GM12864 (cell line): ENCODE measurements around the gene ARPC1A.
A peak's percentile ranks its signal among the peaks of the same experiment; 100 is the strongest.
"Not testable (repeated sequence)": the region's sequence is repeated elsewhere in the genome, so short reads cannot be mapped to it uniquely, and the experiment has no call there.

ENCODE experiments used
- DNase-seq: peaks from one replicate; pipeline ENCODE4 v3.0.0-alpha.2; 2011; ENCODE audit warnings: low read depth
- H3K4me3 ChIP-seq: 2 replicates; pipeline ENCODE4 v1.5.1; 2011; ENCODE audit warnings: mild to moderate bottlenecking, low read depth, low read length, control low read depth
- CTCF ChIP-seq: IDR thresholded peaks from 2 replicates; pipeline ENCODE4 v1.5.1; 2011; ENCODE audit warnings: low read depth, mild to moderate bottlenecking, moderate library complexity, low read length, control low read depth, inconsistent platforms; ENCODE audit errors: missing control alignments

Gene ARPC1A

GRCh38 chr7:99384523-99384922 is 58.8 kb downstream of the ARPC1A start:
- H3K4me3 ChIP-seq: no peak overlapping the region
- DNase-seq: no peak
- TF ChIP-seq CTCF: no peak

GRCh38 chr7:99385564-99385963 is 59.9 kb downstream of the ARPC1A start:
- TF ChIP-seq CTCF: no peak
- H3K4me3 ChIP-seq: no peak overlapping the region
- DNase-seq: no peak

- peak; percentile 51 for TF ChIP-seq CTCF
- DNase-seq: no peak
- no peak overlapping the region for H3K4me3 ChIP-seq
These were observed 61.0 kb downstream of the ARPC1A start for GRCh38 chr7:99386584-99387238.

GRCh38 chr7:99387239-99387635 is 61.5 kb downstream of the ARPC1A start:
- DNase-seq, H3K4me3 ChIP-seq: not testable (repeated sequence)

GRCh38 chr7:99387912-99388311 is 62.2 kb downstream of the ARPC1A start:
- DNase-seq: no peak

GRCh38 chr7:99389772-99390171 is 64.1 kb downstream of the ARPC1A start:
- no peak overlapping the region for H3K4me3 ChIP-seq
- TF ChIP-seq CTCF: no peak
- no peak for DNase-seq

More at GRCh38 chr7:99387912-99388311, 62.2 kb downstream of the ARPC1A start:
- H3K4me3 ChIP-seq: no peak overlapping the region
- no peak for TF ChIP-seq CTCF

- no peak for DNase-seq
- no peak for TF ChIP-seq CTCF
- H3K4me3 ChIP-seq: no peak overlapping the region
These were observed 65.4 kb downstream of the ARPC1A start for GRCh38 chr7:99390941-99391602.
